HUES48 (cell line): ENCODE data around the gene CD48.
"Not testable (repeated sequence)": the region's sequence is repeated elsewhere in the genome, so short reads cannot be mapped to it uniquely, and the experiment has no call there.

ENCODE experiments used
- H3K27ac ChIP-seq: one replicate; pipeline ENCODE4 v1.7.0; 2013; ENCODE audit warnings: low read depth, low read length, inconsistent platforms
- H3K27me3 ChIP-seq: 2 replicates; pipeline ENCODE4 v1.6.1; 2013; ENCODE audit warnings: mild to moderate bottlenecking, low read length; ENCODE audit not compliant: control insufficient read depth, insufficient read depth
- H3K36me3 ChIP-seq: 2 replicates; pipeline ENCODE4 v1.6.1; 2013; ENCODE audit warnings: low read length; ENCODE audit not compliant: control insufficient read depth, insufficient read depth
- H3K4me1 ChIP-seq: 2 replicates; pipeline ENCODE4 v1.6.1; 2013; ENCODE audit warnings: mild to moderate bottlenecking, low read length; ENCODE audit not compliant: control insufficient read depth, insufficient read depth
- H3K4me3 ChIP-seq: 2 replicates; pipeline ENCODE4 v1.5.1; 2013; ENCODE audit warnings: mild to moderate bottlenecking, low read depth, low read length
- H3K9ac ChIP-seq: 2 replicates; pipeline ENCODE4 v1.6.1; 2013; ENCODE audit warnings: mild to moderate bottlenecking, low read depth, low read length, moderate library complexity
- H3K9me3 ChIP-seq: 2 replicates; pipeline ENCODE4 v1.6.1; 2013; ENCODE audit warnings: low read length; ENCODE audit not compliant: control insufficient read depth, insufficient read depth

CD48 gene

DNA sequence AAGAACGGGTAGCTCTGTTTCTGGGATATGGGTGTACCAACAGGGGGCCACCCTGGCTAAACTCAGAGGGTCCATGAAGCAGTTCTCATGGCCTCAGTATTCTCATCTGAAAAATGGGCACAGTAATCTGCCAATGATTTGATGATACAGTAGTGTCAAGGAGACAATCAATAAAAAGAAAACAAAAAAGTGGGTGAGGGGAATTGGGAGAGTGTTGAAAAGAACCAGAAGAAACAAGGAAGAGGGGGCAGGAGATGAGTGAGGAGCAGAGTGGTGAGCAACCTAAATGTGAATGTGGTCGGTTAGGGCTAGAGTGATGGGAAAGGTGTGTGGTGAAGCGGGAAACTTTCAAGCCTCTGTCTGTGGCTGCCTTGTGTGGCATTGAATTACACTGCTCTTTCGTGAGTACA is 29.5 kb upstream of the CD48 start:
- no peak overlapping the region for H3K4me3 ChIP-seq
- H3K4me1 ChIP-seq = no peaks in the 10 kb centered on the region
- no peak overlapping the region for H3K27ac ChIP-seq

GRCh38 chr1:160740133-160740688 is 28.6 kb upstream of the CD48 start:
- H3K27ac ChIP-seq = no peak overlapping the region
- no peak overlapping the region for H3K4me3 ChIP-seq
- H3K9ac ChIP-seq = no peak overlapping the region
- H3K9me3 ChIP-seq = no peaks in the 10 kb centered on the region
- H3K4me1 ChIP-seq = no peaks in the 10 kb centered on the region
- H3K36me3 ChIP-seq = no peaks in the 10 kb centered on the region
- no peaks in the 10 kb centered on the region for H3K27me3 ChIP-seq

More for the DNA sequence above, 29.5 kb upstream of the CD48 start:
- Histone ChIP-seq H3K36me3 (no peaks in the 10 kb centered on the region), H3K9me3 (no peaks in the 10 kb centered on the region), H3K9ac (no peak overlapping the region), H3K27me3 (no peaks in the 10 kb centered on the region)

- Histone ChIP-seq H3K9me3 (peaks cover 7% of the 10 kb centered on the region; the same call in 1 of the 2 replicates), H3K27ac (no peak within 1 kb of the TSS), H3K4me3 (no peak within 1 kb of the TSS), H3K4me1 (no peaks in the 10 kb centered on the region), H3K36me3 (no peaks in the 10 kb centered on the region), H3K27me3 (no peaks in the 10 kb centered on the region), H3K9ac (no peak within 1 kb of the TSS)
Measured at GRCh38 chr1:160739098-160739511, 27.5 kb upstream of the CD48 start, which contains the start of gene SLAMF7. Gene SLAMF7, plus strand, starts transcription at chr1:160739247. Its CDS starts 55 bp downstream, at chr1:160739302.

- H3K4me3 ChIP-seq = no peak overlapping the region
- H3K36me3 ChIP-seq = no peaks in the 10 kb centered on the region
- no peak overlapping the region for H3K9ac ChIP-seq
- no peaks in the 10 kb centered on the region for H3K4me1 ChIP-seq
- H3K9me3 ChIP-seq = peaks cover 7% of the 10 kb centered on the region; the same call in 1 of the 2 replicates
- H3K27me3 ChIP-seq = no peaks in the 10 kb centered on the region
- no peak overlapping the region for H3K27ac ChIP-seq
Measured at GRCh38 chr1:160738271-160738670, 26.6 kb upstream of the CD48 start.

GRCh38 chr1:160734301-160734700 is 22.7 kb upstream of the CD48 start:
- Histone ChIP-seq H3K4me1 (no peaks in the 10 kb centered on the region), H3K9ac (no peak overlapping the region), H3K9me3 (peaks cover 7% of the 10 kb centered on the region; the same call in 1 of the 2 replicates), H3K4me3 (no peak overlapping the region), H3K36me3 (no peaks in the 10 kb centered on the region), H3K27me3 (no peaks in the 10 kb centered on the region), H3K27ac (no peak overlapping the region)

DNA sequence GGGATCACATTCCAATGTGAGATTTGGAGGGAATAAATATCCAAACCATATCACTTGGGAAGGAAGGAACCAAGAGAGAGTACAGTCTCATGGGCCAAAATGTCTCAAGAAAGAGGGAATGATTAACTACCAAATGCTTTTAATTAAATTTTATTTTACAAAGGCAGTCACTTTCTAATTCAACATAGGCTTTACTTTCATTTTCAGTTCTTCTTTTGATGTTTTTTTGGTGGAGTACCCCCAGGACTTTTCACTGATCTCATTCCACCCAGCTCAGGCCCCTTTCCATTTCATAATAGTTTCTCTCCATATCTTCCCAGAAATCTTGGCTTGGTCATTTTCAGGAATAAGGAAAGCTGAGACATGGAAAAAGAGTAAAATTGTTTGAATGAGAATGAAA is 22.3 kb upstream of the CD48 start:
- no peaks in the 10 kb centered on the region for H3K36me3 ChIP-seq
- no peaks in the 10 kb centered on the region for H3K27me3 ChIP-seq
- no peak overlapping the region for H3K4me3 ChIP-seq
- H3K9me3 ChIP-seq = peaks cover 7% of the 10 kb centered on the region; the same call in 1 of the 2 replicates
- H3K27ac ChIP-seq = no peak overlapping the region
- H3K9ac ChIP-seq = no peak overlapping the region
- H3K4me1 ChIP-seq = no peaks in the 10 kb centered on the region

DNA sequence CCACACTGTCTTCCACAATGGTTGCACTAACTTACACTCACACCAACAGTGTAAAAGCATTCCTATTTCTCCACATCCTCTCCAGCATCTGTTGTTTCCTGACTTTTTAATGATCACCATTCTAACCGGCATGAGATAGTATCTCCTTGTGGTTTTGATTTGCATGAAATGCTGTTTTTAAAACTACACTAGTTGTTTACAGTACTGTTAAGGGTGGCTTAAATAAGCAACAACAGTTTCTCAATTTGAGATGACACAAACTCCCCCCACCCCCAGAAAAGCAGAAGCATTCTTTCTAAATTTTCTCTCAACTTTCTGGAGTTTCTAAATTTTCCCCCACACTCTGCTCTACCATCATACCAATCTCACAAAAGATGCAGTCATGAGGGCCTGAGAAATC is 20.4 kb upstream of the CD48 start:
- Histone ChIP-seq H3K4me1 (no peaks in the 10 kb centered on the region), H3K9ac (no peak overlapping the region), H3K27me3 (no peaks in the 10 kb centered on the region), H3K9me3 (peaks cover 7% of the 10 kb centered on the region; the same call in 1 of the 2 replicates), H3K27ac (no peak overlapping the region), H3K36me3 (no peaks in the 10 kb centered on the region), H3K4me3 (no peak overlapping the region)

DNA sequence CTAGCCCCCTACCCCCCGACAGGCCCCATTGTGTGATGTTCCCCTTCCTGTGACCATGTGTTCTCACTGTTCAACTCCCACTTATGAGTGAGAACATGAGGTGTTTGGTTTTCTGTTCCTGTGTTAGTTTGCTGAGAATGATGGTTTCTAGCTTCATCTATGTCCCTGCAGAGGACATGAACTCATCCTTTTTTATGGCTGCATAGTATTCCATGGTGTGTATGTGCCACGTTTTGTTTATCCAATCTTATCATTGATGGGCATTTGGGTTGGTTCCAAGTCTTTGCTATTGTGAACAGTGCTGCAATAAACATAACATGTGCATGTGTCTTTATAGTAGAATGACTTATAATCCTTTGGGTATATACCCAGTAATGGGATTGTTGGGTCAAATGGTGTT is 19.9 kb upstream of the CD48 start:
- not testable (repeated sequence) for H3K4me1 ChIP-seq, H3K27me3 ChIP-seq, H3K36me3 ChIP-seq, H3K4me3 ChIP-seq, H3K9me3 ChIP-seq, H3K27ac ChIP-seq, H3K9ac ChIP-seq

GRCh38 chr1:160727316-160727640 is 15.7 kb upstream of the CD48 start:
- Histone ChIP-seq H3K27me3 (no peaks in the 10 kb centered on the region), H3K9me3 (no peaks in the 10 kb centered on the region), H3K36me3 (no peaks in the 10 kb centered on the region), H3K4me3 (no peak overlapping the region), H3K9ac (no peak overlapping the region), H3K4me1 (peaks cover 15% of the 10 kb centered on the region), H3K27ac (peak overlapping the region; percentile 87)

- Histone ChIP-seq H3K4me1 (peaks cover 15% of the 10 kb centered on the region), H3K27me3 (no peaks in the 10 kb centered on the region), H3K27ac (peak overlapping the region; percentile 87), H3K9me3 (no peaks in the 10 kb centered on the region), H3K9ac (peak overlapping the region; percentile 37; the same call in 1 of the 2 replicates), H3K4me3 (no peak overlapping the region), H3K36me3 (no peaks in the 10 kb centered on the region)
Measured at GRCh38 chr1:160726498-160727315, 15.1 kb upstream of the CD48 start.

GRCh38 chr1:160726114-160726497 is 14.5 kb upstream of the CD48 start:
- Histone ChIP-seq H3K9ac (peak overlapping the region; percentile 20; the same call in 1 of the 2 replicates), H3K4me1 (peaks cover 15% of the 10 kb centered on the region), H3K9me3 (peaks cover 6% of the 10 kb centered on the region), H3K27ac (peak overlapping the region; percentile 87), H3K27me3 (no peaks in the 10 kb centered on the region), H3K4me3 (no peak overlapping the region), H3K36me3 (no peaks in the 10 kb centered on the region)
